Endothelial cell of umbilical vein (primary cell): ENCODE results near the gene FHIT.

ENCODE experiments used
- EZH2 ChIP-seq: IDR thresholded peaks from 2 replicates; pipeline ENCODE4 v1.6.1; 2012; ENCODE audit warnings: borderline replicate concordance, low read depth, mild to moderate bottlenecking, moderate library complexity, low read length, inconsistent platforms; ENCODE audit not compliant: severe bottlenecking
- FOS ChIP-seq: IDR thresholded peaks from 2 replicates; pipeline ENCODE4 v1.6.1; 2011; ENCODE audit warnings: mild to moderate bottlenecking, low read length, moderate library complexity, borderline replicate concordance; ENCODE audit not compliant: insufficient read depth
- JUN ChIP-seq: IDR thresholded peaks from 2 replicates; pipeline ENCODE4 v1.6.1; 2011; ENCODE audit warnings: borderline replicate concordance, low read depth; ENCODE audit not compliant: insufficient read length, insufficient read depth
- POLR2A ChIP-seq: IDR thresholded peaks from 2 replicates; pipeline ENCODE4 v1.6.1; 2012; ENCODE audit warnings: low read depth, mild to moderate bottlenecking, control low read depth, low read length
- POLR2AphosphoS5 ChIP-seq: IDR thresholded peaks from 2 replicates; pipeline ENCODE4 v1.6.1; 2012; ENCODE audit warnings: low read depth, mild to moderate bottlenecking, control low read depth, low read length, moderate library complexity; ENCODE audit not compliant: insufficient read depth
- TF ChIP-seq, protein P1 (sequence below), 2 donors: IDR thresholded peaks; 1 replicate in 1 of 2; 2 replicates in 1 of 2; pipeline ENCODE4 v1.5.1; 2011; ENCODE audit warnings: low read length in 2 of 2, mild to moderate bottlenecking in 2 of 2, moderate library complexity in 2 of 2, control low read depth in 1 of 2, inconsistent platforms in 1 of 2, low read depth in 1 of 2; ENCODE audit not compliant: insufficient read depth in 1 of 2; ENCODE audit errors: extremely low read depth in 1 of 2
- TF ChIP-seq, protein P2 (sequence below): IDR thresholded peaks from 2 replicates; pipeline ENCODE4 v1.6.1; 2011; ENCODE audit not compliant: insufficient read depth, insufficient read length

DNA sequence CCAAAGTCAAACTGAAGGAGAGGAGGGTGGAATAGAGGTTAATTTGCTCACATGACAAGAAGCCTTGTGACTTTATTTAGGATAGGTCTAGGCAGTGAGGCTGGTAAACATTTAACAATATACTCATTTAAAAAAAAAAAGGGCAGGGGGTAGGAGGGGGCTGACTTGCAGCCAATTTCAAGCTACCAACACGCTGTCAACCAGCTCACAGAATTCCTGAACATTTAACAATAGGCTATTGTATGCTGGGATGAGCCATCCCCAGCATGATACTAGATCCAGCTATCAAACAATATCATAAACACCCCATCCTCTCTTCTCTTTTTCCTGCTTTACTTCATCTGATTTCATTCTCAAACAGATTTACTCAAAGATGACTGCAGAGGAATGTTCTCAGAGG is 1105.1 kb downstream of the FHIT start:
- no peak for TF ChIP-seq POLR2A
- TF ChIP-seq, protein P1, sequence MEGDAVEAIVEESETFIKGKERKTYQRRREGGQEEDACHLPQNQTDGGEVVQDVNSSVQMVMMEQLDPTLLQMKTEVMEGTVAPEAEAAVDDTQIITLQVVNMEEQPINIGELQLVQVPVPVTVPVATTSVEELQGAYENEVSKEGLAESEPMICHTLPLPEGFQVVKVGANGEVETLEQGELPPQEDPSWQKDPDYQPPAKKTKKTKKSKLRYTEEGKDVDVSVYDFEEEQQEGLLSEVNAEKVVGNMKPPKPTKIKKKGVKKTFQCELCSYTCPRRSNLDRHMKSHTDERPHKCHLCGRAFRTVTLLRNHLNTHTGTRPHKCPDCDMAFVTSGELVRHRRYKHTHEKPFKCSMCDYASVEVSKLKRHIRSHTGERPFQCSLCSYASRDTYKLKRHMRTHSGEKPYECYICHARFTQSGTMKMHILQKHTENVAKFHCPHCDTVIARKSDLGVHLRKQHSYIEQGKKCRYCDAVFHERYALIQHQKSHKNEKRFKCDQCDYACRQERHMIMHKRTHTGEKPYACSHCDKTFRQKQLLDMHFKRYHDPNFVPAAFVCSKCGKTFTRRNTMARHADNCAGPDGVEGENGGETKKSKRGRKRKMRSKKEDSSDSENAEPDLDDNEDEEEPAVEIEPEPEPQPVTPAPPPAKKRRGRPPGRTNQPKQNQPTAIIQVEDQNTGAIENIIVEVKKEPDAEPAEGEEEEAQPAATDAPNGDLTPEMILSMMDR (IDR thresholded peaks at IDR 0.05; ENCODE audit: extremely low read depth in 1 of 2, insufficient read depth in 1 of 2, low read depth in 1 of 2, low read length in 2 of 2), result no peak
- TF ChIP-seq EZH2, result no peak
- no peak for TF ChIP-seq POLR2AphosphoS5
- TF ChIP-seq FOS, result no peak
- no peak for TF ChIP-seq JUN
- TF ChIP-seq, protein P2, sequence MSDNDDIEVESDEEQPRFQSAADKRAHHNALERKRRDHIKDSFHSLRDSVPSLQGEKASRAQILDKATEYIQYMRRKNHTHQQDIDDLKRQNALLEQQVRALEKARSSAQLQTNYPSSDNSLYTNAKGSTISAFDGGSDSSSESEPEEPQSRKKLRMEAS, result no peak
